ENCODE measurements around the gene ABCC12. TPM values are rescaled to one million over a fixed set of nuclear protein-coding genes. Genes with fewer than 3 reads are reported as not detected.

ABCC12 gene
- total RNA-seq, 1 experiment from 2014 or later: not detected

DNA sequence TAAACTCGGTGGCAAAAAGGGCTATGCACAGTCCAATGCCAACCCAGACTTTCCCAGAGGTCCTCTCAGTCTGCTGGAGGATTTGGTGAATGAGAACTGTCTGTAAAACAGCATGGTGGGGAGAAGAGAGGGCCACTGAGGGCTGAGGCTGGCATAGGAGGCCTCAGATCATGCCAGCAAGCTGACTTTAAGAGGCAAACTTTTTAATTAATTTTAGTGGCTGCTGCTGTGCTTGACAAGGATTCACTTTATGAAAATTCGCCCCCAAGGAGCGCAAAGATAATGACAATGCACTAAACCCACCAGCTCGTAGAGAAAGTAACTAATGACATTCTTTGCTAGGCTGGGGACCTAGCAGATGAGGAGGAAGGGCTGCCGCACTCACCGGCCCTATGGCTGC, 15.0 kb downstream of the ABCC12 start:
- ChIA-PET POLR2A (ENCODE audit: low non-redundant PET) (no interaction called here), CTCF (no interaction called here)
- no peak for DNase-seq (ENCODE audit: low spot score)
- Histone ChIP-seq H3K4me1 (ENCODE audit: insufficient read depth, low read length, poor library complexity, severe bottlenecking) (no peaks in the 10 kb centered on the region), H3K27ac (ENCODE audit: low read depth, low read length, poor library complexity, severe bottlenecking) (no peak overlapping the region), H3K36me3 (ENCODE audit: insufficient read depth, low read length, poor library complexity, severe bottlenecking) (no peaks in the 10 kb centered on the region), H3K9me3 (ENCODE audit: low read depth, low read length, poor library complexity, severe bottlenecking) (no peaks in the 10 kb centered on the region), H3K27me3 (replicated peaks; ENCODE audit: insufficient read depth, low read depth, low read length, poor library complexity) (no peaks in the 10 kb centered on the region), H3K4me3 (ENCODE audit: low read depth, low read length, poor library complexity, severe bottlenecking) (no peak overlapping the region)
- TF ChIP-seq EZH2 (IDR thresholded peaks at IDR 0.05; ENCODE audit: borderline replicate concordance, low read depth, low read length, poor library complexity, severe bottlenecking): no peak
- TF ChIP-seq, protein P1, sequence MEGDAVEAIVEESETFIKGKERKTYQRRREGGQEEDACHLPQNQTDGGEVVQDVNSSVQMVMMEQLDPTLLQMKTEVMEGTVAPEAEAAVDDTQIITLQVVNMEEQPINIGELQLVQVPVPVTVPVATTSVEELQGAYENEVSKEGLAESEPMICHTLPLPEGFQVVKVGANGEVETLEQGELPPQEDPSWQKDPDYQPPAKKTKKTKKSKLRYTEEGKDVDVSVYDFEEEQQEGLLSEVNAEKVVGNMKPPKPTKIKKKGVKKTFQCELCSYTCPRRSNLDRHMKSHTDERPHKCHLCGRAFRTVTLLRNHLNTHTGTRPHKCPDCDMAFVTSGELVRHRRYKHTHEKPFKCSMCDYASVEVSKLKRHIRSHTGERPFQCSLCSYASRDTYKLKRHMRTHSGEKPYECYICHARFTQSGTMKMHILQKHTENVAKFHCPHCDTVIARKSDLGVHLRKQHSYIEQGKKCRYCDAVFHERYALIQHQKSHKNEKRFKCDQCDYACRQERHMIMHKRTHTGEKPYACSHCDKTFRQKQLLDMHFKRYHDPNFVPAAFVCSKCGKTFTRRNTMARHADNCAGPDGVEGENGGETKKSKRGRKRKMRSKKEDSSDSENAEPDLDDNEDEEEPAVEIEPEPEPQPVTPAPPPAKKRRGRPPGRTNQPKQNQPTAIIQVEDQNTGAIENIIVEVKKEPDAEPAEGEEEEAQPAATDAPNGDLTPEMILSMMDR (conservative IDR thresholded peaks at IDR 0.05; ENCODE audit: low read depth, low read length): no peak
- intact Hi-C loops (cut with micrococcal nuclease; ENCODE audit: unreplicated experiment): no loop called here
- BruUV-seq (replicated peaks): no TSS peak

DNA sequence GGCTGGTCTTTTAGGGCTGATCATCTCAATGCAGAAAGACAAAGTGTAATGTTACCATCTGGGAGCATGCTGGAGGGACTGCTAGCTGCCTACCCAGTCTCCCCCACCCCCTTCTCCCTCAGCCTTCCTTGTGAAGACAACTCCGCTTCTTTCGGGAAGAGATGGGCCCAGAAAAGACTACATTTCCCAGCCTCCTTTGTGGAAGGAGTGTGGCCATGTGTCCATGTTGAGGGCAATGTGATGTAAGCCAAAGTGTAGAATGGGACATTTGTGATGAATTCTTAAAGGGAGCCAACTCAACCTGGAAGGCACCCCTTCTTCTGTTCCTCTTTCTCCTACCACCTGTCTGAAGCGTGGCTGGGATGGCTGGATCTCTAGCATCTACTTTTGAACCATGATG, 16.3 kb downstream of the ABCC12 start:
- Histone ChIP-seq H3K4me1 (ENCODE audit: insufficient read depth, low read length, poor library complexity, severe bottlenecking) (no peaks in the 10 kb centered on the region), H3K27me3 (replicated peaks; ENCODE audit: insufficient read depth, low read depth, low read length, poor library complexity) (no peaks in the 10 kb centered on the region), H3K9me3 (ENCODE audit: low read depth, low read length, poor library complexity, severe bottlenecking) (no peaks in the 10 kb centered on the region), H3K4me3 (ENCODE audit: low read depth, low read length, poor library complexity, severe bottlenecking) (no peak overlapping the region), H3K36me3 (ENCODE audit: insufficient read depth, low read length, poor library complexity, severe bottlenecking) (no peaks in the 10 kb centered on the region), H3K27ac (ENCODE audit: low read depth, low read length, poor library complexity, severe bottlenecking) (no peak overlapping the region)
- ChIA-PET POLR2A (ENCODE audit: low non-redundant PET) (no interaction called here), CTCF (no interaction called here)
- intact Hi-C loops (cut with micrococcal nuclease; ENCODE audit: unreplicated experiment): no loop called here
- TF ChIP-seq EZH2 (IDR thresholded peaks at IDR 0.05; ENCODE audit: borderline replicate concordance, low read depth, low read length, poor library complexity, severe bottlenecking): no peak
- TF ChIP-seq, protein P1 (conservative IDR thresholded peaks at IDR 0.05; ENCODE audit: low read depth, low read length): no peak
- BruUV-seq (replicated peaks): no TSS peak
- no peak for DNase-seq (ENCODE audit: low spot score)

DNA sequence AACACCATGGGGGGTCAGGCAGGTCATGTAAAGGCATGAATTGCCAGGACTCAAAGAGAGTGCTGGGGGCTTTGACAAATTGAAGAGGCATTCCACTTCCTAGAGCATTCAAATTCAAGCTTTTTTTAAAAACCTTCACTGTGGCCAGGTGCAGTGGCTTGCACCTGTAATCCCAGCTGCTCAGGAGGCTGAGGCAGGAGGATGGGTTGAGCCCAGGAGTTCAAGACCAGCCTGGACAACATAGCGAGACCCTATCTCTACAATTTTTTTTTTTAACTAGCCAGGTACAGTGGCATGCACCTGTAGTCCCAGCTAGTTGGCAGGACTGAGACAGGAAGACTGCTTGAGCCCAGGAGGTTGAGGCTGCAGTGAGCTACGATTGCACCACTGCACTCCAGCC, 17.2 kb downstream of the ABCC12 start:
- CTCF ChIA-PET: interaction anchor here (0.7 kb wide), 2 partner anchors 15 to 26 kb away, joined by 3 read pairs; no protein-coding TSS in a partner anchor
- POLR2A ChIA-PET (ENCODE audit: low non-redundant PET): no interaction called here
- Histone ChIP-seq H3K27ac (ENCODE audit: low read depth, low read length, poor library complexity, severe bottlenecking) (no peak overlapping the region), H3K9me3 (ENCODE audit: low read depth, low read length, poor library complexity, severe bottlenecking) (no peaks in the 10 kb centered on the region), H3K4me1 (ENCODE audit: insufficient read depth, low read length, poor library complexity, severe bottlenecking) (no peaks in the 10 kb centered on the region), H3K4me3 (ENCODE audit: low read depth, low read length, poor library complexity, severe bottlenecking) (no peak overlapping the region), H3K27me3 (replicated peaks; ENCODE audit: insufficient read depth, low read depth, low read length, poor library complexity) (no peaks in the 10 kb centered on the region), H3K36me3 (ENCODE audit: insufficient read depth, low read length, poor library complexity, severe bottlenecking) (no peaks in the 10 kb centered on the region)
- no TSS peak for BruUV-seq (replicated peaks)
- intact Hi-C loops (cut with micrococcal nuclease; ENCODE audit: unreplicated experiment): no loop called here
- no peak for TF ChIP-seq EZH2 (IDR thresholded peaks at IDR 0.05; ENCODE audit: borderline replicate concordance, low read depth, low read length, poor library complexity, severe bottlenecking)
- TF ChIP-seq, protein P1 (conservative IDR thresholded peaks at IDR 0.05; ENCODE audit: low read depth, low read length): no peak
- DNase-seq (ENCODE audit: low spot score): no peak

Data from A673 (cell line).